ENCODE data around the gene FAM107B.

DNA sequence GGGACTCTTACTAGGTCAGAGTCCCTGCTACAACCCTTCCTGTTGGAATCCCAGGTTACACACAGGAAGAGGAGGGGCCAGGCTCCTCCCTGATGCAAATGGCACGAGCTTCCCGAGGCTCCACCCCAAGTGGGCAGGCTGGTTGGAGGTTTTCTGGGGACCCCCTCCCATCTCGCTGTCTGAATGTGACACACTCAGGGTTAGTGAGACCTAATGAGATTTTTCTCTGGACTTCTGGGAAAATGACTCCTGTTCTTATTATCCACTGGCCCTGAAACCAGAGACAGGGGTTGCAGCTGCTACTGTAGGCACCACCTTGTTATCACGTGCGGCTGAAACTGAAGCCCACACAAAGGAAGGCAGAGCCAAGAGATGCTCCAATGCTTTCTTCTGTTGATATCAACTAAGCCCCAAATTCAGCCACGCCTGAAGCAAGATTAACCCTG is 103.3 kb downstream of the FAM107B start:
- TF ChIP-seq JUND (CRISPR knock-in tag; IDR thresholded peaks at IDR 0.05) (no peak), ZNF616 (CRISPR knock-in tag; IDR thresholded peaks at IDR 0.05; ENCODE audit: low read depth) (no peak), ATF5 (CRISPR knock-in tag; IDR thresholded peaks at IDR 0.05; ENCODE audit: low read depth) (no peak), ZBTB1 (CRISPR knock-in tag; IDR thresholded peaks at IDR 0.05; ENCODE audit: borderline replicate concordance) (no peak)
- TF ChIP-seq, protein P1, sequence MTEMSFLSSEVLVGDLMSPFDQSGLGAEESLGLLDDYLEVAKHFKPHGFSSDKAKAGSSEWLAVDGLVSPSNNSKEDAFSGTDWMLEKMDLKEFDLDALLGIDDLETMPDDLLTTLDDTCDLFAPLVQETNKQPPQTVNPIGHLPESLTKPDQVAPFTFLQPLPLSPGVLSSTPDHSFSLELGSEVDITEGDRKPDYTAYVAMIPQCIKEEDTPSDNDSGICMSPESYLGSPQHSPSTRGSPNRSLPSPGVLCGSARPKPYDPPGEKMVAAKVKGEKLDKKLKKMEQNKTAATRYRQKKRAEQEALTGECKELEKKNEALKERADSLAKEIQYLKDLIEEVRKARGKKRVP (CRISPR knock-in tag; IDR thresholded peaks at IDR 0.05), result no peak
- TF ChIP-seq, protein P2, sequence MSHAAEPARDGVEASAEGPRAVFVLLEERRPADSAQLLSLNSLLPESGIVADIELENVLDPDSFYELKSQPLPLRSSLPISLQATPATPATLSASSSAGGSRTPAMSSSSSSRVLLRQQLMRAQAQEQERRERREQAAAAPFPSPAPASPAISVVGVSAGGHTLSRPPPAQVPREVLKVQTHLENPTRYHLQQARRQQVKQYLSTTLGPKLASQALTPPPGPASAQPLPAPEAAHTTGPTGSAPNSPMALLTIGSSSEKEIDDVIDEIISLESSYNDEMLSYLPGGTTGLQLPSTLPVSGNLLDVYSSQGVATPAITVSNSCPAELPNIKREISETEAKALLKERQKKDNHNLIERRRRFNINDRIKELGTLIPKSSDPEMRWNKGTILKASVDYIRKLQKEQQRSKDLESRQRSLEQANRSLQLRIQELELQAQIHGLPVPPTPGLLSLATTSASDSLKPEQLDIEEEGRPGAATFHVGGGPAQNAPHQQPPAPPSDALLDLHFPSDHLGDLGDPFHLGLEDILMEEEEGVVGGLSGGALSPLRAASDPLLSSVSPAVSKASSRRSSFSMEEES (CRISPR knock-in tag; IDR thresholded peaks at IDR 0.05), result no peak
